H1 (cell line): ENCODE data around the gene COQ5. TPM values are rescaled to one million over a fixed set of nuclear protein-coding genes. Genes with fewer than 3 reads are reported as not detected.

Experiments
- CTCF ChIA-PET: fragments of 300-600 bp; sonication (Branson Sonifier 250); formaldehyde crosslinking; loops from one replicate; lab custom pipeline; 2021; ENCODE audit not compliant: partially characterized antibody; lab: Charles Lee
- POLR2A ChIA-PET: fragments of 300-600 bp; sonication (Branson Sonifier 250); formaldehyde crosslinking; loops from one replicate; lab custom pipeline; 2021; ENCODE audit warnings: inconsistent platforms; ENCODE audit not compliant: partially characterized antibody; lab: Charles Lee
- DNase-seq, 2 experiments: peaks; one replicate each; pipeline versions ENCODE4 v3.0.0 to v3.0.0-alpha.2; 2010 to 2022; ENCODE audit warnings: low spot score in 2 of 2, low read depth in 1 of 2, mixed read lengths in 1 of 2
- FAIRE-seq: peaks from 2 replicates; lab custom pipeline; 2011; peaks lifted over from hg19 to GRCh38; lab: Jason Lieb, UNC
- H2AFZ ChIP-seq: 2 replicates; pipeline ENCODE4 v1.8.1; 2012; ENCODE audit warnings: low read length, inconsistent platforms
- H2AK5ac ChIP-seq: 2 replicates; pipeline ENCODE4 v1.6.1; 2013; ENCODE audit warnings: low read depth, low read length
- H2BK120ac ChIP-seq: replicated peaks from 2 replicates; pipeline ENCODE3; 2013; ENCODE audit warnings: low read depth, low read length, inconsistent platforms
- H2BK12ac ChIP-seq: 2 replicates; pipeline ENCODE4 v1.6.1; 2013; ENCODE audit warnings: low read depth, low read length
- H2BK15ac ChIP-seq: 2 replicates; pipeline ENCODE4 v1.6.1; 2013; ENCODE audit warnings: low read length
- H2BK20ac ChIP-seq: 2 replicates; pipeline ENCODE4 v1.6.1; 2013; ENCODE audit warnings: low read length
- H2BK5ac ChIP-seq: 2 replicates; pipeline ENCODE4 v1.6.1; 2013; ENCODE audit warnings: low read depth, low read length
- H3K14ac ChIP-seq: 2 replicates; pipeline ENCODE4 v1.6.1; 2013; ENCODE audit warnings: inconsistent platforms; ENCODE audit not compliant: insufficient read length
- H3K18ac ChIP-seq: 2 replicates; pipeline ENCODE4 v1.6.1; 2013; ENCODE audit warnings: low read length; ENCODE audit errors: extremely low read depth
- H3K23ac ChIP-seq: 2 replicates; pipeline ENCODE4 v1.6.1; 2013; ENCODE audit warnings: inconsistent platforms; ENCODE audit not compliant: insufficient read length
- H3K23me2 ChIP-seq: 2 replicates; pipeline ENCODE4 v1.6.1; 2013; ENCODE audit warnings: low read depth, low read length
- H3K27ac ChIP-seq: 2 replicates; pipeline ENCODE4 v1.6.1; 2011; ENCODE audit warnings: low read depth, low read length, inconsistent platforms
- H3K27me3 ChIP-seq, 4 experiments: replicated peaks in 1 of 4; 1 replicate in 1 of 4; 2 replicates in 3 of 4; pipeline versions ENCODE4 v1.6.1 to v1.8.1; 2011 to 2013; ENCODE audit warnings: low read length in 3 of 4, mild to moderate bottlenecking in 3 of 4, inconsistent platforms in 2 of 4, mixed read lengths in 2 of 4, moderate library complexity in 1 of 4; ENCODE audit not compliant: control insufficient read depth in 3 of 4, insufficient read depth in 3 of 4; ENCODE audit errors: extremely low read depth in 1 of 4
- H3K36me3 ChIP-seq, 4 experiments: 2 replicates each; pipeline versions ENCODE4 v1.6.1 to v1.8.1; 2011 to 2013; ENCODE audit warnings: mild to moderate bottlenecking in 4 of 4, low read length in 3 of 4, moderate library complexity in 2 of 4, control low read depth in 1 of 4, inconsistent platforms in 1 of 4; ENCODE audit not compliant: insufficient read depth in 4 of 4, control insufficient read depth in 2 of 4
- H3K4ac ChIP-seq: replicated peaks from 2 replicates; pipeline ENCODE3; 2013; ENCODE audit warnings: low read length, low read depth, mixed read lengths, inconsistent platforms; ENCODE audit not compliant: insufficient read length
- H3K4me1 ChIP-seq, 4 experiments: replicated peaks in 1 of 4; 1 replicate in 1 of 4; 2 replicates in 3 of 4; pipeline versions ENCODE4 v1.6.1 to v1.8.1; 2011 to 2013; ENCODE audit warnings: low read length in 3 of 4, inconsistent platforms in 2 of 4, mixed read lengths in 1 of 4; ENCODE audit not compliant: insufficient read depth in 4 of 4, control insufficient read depth in 3 of 4
- H3K4me2 ChIP-seq, 2 experiments: 2 replicates each; pipeline versions ENCODE4 v1.6.1 to v1.8.1; 2011 to 2013; ENCODE audit warnings: low read depth in 2 of 2, low read length in 2 of 2, control low read depth in 1 of 2, inconsistent platforms in 1 of 2, mild to moderate bottlenecking in 1 of 2; ENCODE audit not compliant: insufficient read depth in 1 of 2
- H3K4me3 ChIP-seq, 4 experiments: fragments of 200-600, 300-600 bp in 1 of 4; sonication (generic), shearing (Covaris generic), sonication (Bioruptor Twin) in 1 of 4; 2 replicates each; pipeline versions ENCODE4 v1.5.1 to v1.8.1; 2011 to 2016; ENCODE audit warnings: low read length in 4 of 4, low read depth in 3 of 4, control low read depth in 2 of 4, inconsistent platforms in 2 of 4, mild to moderate bottlenecking in 2 of 4, mixed read lengths in 1 of 4, moderate library complexity in 1 of 4; ENCODE audit not compliant: insufficient read depth in 2 of 4; ENCODE audit errors: extremely low read depth in 1 of 4
- H3K56ac ChIP-seq: replicated peaks from 2 replicates; pipeline ENCODE3; 2013; ENCODE audit warnings: low read depth, mild to moderate bottlenecking, mixed read lengths, low read length, inconsistent platforms; ENCODE audit not compliant: insufficient read length
- H3K79me1 ChIP-seq: 2 replicates; pipeline ENCODE4 v1.6.1; 2013; ENCODE audit warnings: low read depth, low read length, control low read depth
- H3K79me2 ChIP-seq, 2 experiments: 2 replicates each; pipeline versions ENCODE4 v1.6.1 to v1.8.1; 2012 to 2013; ENCODE audit warnings: low read length in 2 of 2, mild to moderate bottlenecking in 2 of 2, inconsistent platforms in 1 of 2; ENCODE audit not compliant: insufficient read depth in 2 of 2, control insufficient read depth in 1 of 2
- H3K9ac ChIP-seq, 4 experiments: replicated peaks in 1 of 4; 1 replicate in 1 of 4; 2 replicates in 3 of 4; pipeline versions ENCODE4 v1.6.1 to v1.8.1; 2011 to 2013; ENCODE audit warnings: low read depth in 3 of 4, low read length in 3 of 4, control low read depth in 2 of 4, mild to moderate bottlenecking in 2 of 4, moderate library complexity in 2 of 4, inconsistent platforms in 1 of 4; ENCODE audit errors: extremely low read depth in 1 of 4
- H3K9me3 ChIP-seq, 2 experiments: 2 replicates each; pipeline versions ENCODE4 v1.6.1 to v1.8.1; 2012 to 2013; ENCODE audit warnings: mild to moderate bottlenecking in 2 of 2, moderate library complexity in 2 of 2, control low read depth in 1 of 2, inconsistent platforms in 1 of 2, low read depth in 1 of 2, low read length in 1 of 2, mixed read lengths in 1 of 2; ENCODE audit not compliant: insufficient read depth in 2 of 2
- H4K20me1 ChIP-seq, 2 experiments: replicated peaks in 1 of 2; 2 replicates each; pipeline versions ENCODE3 to v1.8.1; 2011 to 2013; ENCODE audit warnings: inconsistent platforms in 2 of 2, low read length in 2 of 2, mild to moderate bottlenecking in 1 of 2; ENCODE audit not compliant: insufficient read depth in 2 of 2, control insufficient read depth in 1 of 2
- H4K5ac ChIP-seq: 2 replicates; pipeline ENCODE4 v1.6.1; 2013; ENCODE audit warnings: low read length, low read depth, mixed read lengths, inconsistent platforms; ENCODE audit not compliant: insufficient read length
- H4K8ac ChIP-seq: 2 replicates; pipeline ENCODE4 v1.8.0; 2013; ENCODE audit warnings: mild to moderate bottlenecking, moderate library complexity, low read length, inconsistent platforms; ENCODE audit not compliant: insufficient read depth; ENCODE audit errors: extremely low read depth
- H4K91ac ChIP-seq: replicated peaks from 2 replicates; pipeline ENCODE3; 2013; ENCODE audit warnings: low read length, mixed read lengths, inconsistent platforms; ENCODE audit not compliant: insufficient read length
- TAF1 ChIP-seq: IDR thresholded peaks from 2 replicates; pipeline ENCODE4 v1.6.1; 2011; ENCODE audit warnings: mild to moderate bottlenecking, low read depth, low read length
- TAF7 ChIP-seq: optimal IDR thresholded peaks from 2 replicates; pipeline ENCODE3; 2011; ENCODE audit warnings: low read depth, mild to moderate bottlenecking, inconsistent platforms, low read length, moderate library complexity, borderline replicate concordance
- WGBS, 2 experiments: shearing (Covaris generic) in 1 of 2; methylation state at CpG; one replicate each; pipeline versions ENCODE4 v1.1.6 to v1.1.7; 2013 to 2015; ENCODE audit warnings: low lambda C conversion rate in 2 of 2, mixed read lengths in 2 of 2, inconsistent platforms in 1 of 2, low coverage in 1 of 2, missing lambda C conversion rate in 1 of 2; ENCODE audit not compliant: insufficient replicate concordance in 2 of 2, insufficient coverage in 1 of 2, insufficient read length in 1 of 2; ENCODE audit errors: extremely low coverage in 1 of 2, missing lambda C conversion rate in 1 of 2; 5-methylcytosine and 5-hydroxymethylcytosine counted together
- polyA plus RNA-seq, 7 experiments: library from polyadenylated mRNA; depleted of rRNA in 3 of 7; stranded (reverse) in 5 of 7; unstranded in 2 of 7; fragments of >200 nt in 5 of 7; fragments of 200-250 nt in 2 of 7; gene quantifications; 1 replicate in 5 of 7; 2 replicates in 1 of 7; 4 replicates in 1 of 7; pipeline versions ENCODE4 v1.2.1 to v1.2.3, GENCODE V29; 2011 to 2013; ENCODE audit warnings: missing spikeins in 2 of 7, mixed read lengths in 2 of 7
- total RNA-seq: library from RNA; stranded (reverse); fragmentation: NEBNext Ultra II Directional; extraction: Animal tissue kit (Norgen Biotek cat#: 25700); gene quantifications from 2 replicates; pipeline ENCODE4 v1.2.1, GENCODE V29; 2021
- TF ChIP-seq, protein P1 (sequence below): IDR thresholded peaks from 2 replicates; pipeline ENCODE4 v1.6.1; 2012; ENCODE audit warnings: inconsistent platforms

COQ5 gene
- total and polyA plus RNA-seq, 2 of the 8 experiments (the other 6 are each of a cell fraction or from before 2014, with no cell fraction given): 35.1 to 35.8 TPM

DNA sequence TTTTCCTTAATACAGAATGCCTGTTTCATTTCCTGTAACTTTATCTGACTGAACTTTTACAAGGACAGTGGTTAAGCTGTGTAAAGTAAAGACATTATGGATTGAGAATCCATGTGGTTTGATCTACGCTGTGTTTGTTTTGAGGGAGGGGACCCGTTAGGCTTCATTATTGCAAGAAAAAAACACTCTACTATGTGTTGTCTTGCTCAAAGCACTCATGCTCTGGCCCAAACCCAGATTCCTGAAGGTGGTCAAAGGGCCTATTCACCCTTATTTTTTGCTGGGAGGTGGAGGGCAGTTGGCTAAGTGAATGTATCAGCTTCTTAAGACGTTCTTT, 17.1 kb upstream of the COQ5 start:
- H2BK120ac ChIP-seq: no peak overlapping the region
- no peak overlapping the region for H2AK5ac ChIP-seq
- H2BK5ac ChIP-seq: no peak overlapping the region
- H2AFZ ChIP-seq: no peak overlapping the region
- ChIA-PET POLR2A (interaction anchor here (0.6 to 1.7 kb wide), 5 partner anchors 10 to 99 kb away, joined by 3 to 7 read pairs (median 3); no protein-coding TSS in a partner anchor), CTCF (interaction anchor here (0.7 to 1.2 kb wide), 2 partner anchors 17 to 38 kb away, joined by 3 read pairs; no protein-coding TSS in a partner anchor)
- H3K9ac ChIP-seq: no peak overlapping the region
- H2BK15ac ChIP-seq: no peak overlapping the region
- no peak overlapping the region for H3K4me2 ChIP-seq
- H3K4me1 ChIP-seq: no peaks in the 10 kb centered on the region
- H3K27me3 ChIP-seq: no peaks in the 10 kb centered on the region
- H2BK20ac ChIP-seq: no peak overlapping the region
- 83% methylated on average over 3 of the region's 3 CpGs; no CpG with 5 or more reads in 1 of the 2 experiments for WGBS, 2 experiments
- peaks cover 9% of the 10 kb centered on the region for H3K79me1 ChIP-seq
- no peaks in the 10 kb centered on the region for H3K23me2 ChIP-seq
- H3K23ac ChIP-seq: no peak overlapping the region
- no peak overlapping the region for H4K8ac ChIP-seq
- no peak overlapping the region for H3K4ac ChIP-seq
- no peak overlapping the region for H3K14ac ChIP-seq
- no peaks in the 10 kb centered on the region for H3K9me3 ChIP-seq
- FAIRE-seq (no peak), DNase-seq (no peak)
- no peak overlapping the region for H3K56ac ChIP-seq
- no peak overlapping the region for H3K18ac ChIP-seq
- H2BK12ac ChIP-seq: no peak overlapping the region
- peaks cover 8 to 64% of the 10 kb centered on the region in 2 experiments for H3K79me2 ChIP-seq
- H4K5ac ChIP-seq: no peak overlapping the region
- no peak overlapping the region for H3K27ac ChIP-seq
- no peak overlapping the region for H3K4me3 ChIP-seq
- no peak overlapping the region for H4K91ac ChIP-seq
- H4K20me1 ChIP-seq: peaks cover 10 to 13% of the 10 kb centered on the region in 2 experiments
- peaks cover 13 to 42% (median 17%) of the 10 kb centered on the region in 4 experiments; a peak in 7 of 8 replicates for H3K36me3 ChIP-seq
- TF ChIP-seq TAF1: no peak
- TF ChIP-seq, protein P1, sequence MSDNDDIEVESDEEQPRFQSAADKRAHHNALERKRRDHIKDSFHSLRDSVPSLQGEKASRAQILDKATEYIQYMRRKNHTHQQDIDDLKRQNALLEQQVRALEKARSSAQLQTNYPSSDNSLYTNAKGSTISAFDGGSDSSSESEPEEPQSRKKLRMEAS: no peak
- TF ChIP-seq TAF7: no peak
